GM23338 (cell line): ENCODE results near the gene MRM2. TPM values are rescaled to one million over a fixed set of nuclear protein-coding genes. Genes with fewer than 3 reads are reported as not detected.

Experiments used
- ATAC-seq: fragments of 200-7000 bp; cut with Tn5 transposase; 3 replicates; pipeline ENCODE4 v1.9.1; 2020
- DNase-seq: peaks from one replicate; pipeline ENCODE4 v3.0.0-alpha.2; 2015; ENCODE audit warnings: low spot score
- H2AFZ ChIP-seq: fragments of 200-600 bp; sonication (generic); 2 replicates; pipeline ENCODE4 v1.8.0; 2016; ENCODE audit warnings: antibody characterized with exemption, mild to moderate bottlenecking, moderate library complexity
- H3F3A ChIP-seq: fragments of 200-600 bp; sonication (generic); replicated peaks from 2 replicates; pipeline ENCODE4 v1.8.0; 2017; ENCODE audit warnings: antibody characterized with exemption, mixed run types, low read depth
- H3K27ac ChIP-seq: fragments of 200-600 bp; sonication (generic); 2 replicates; pipeline ENCODE4 v1.6.1; 2016; ENCODE audit warnings: low read depth
- H3K27me3 ChIP-seq: fragments of 200-600 bp; sonication (generic); 2 replicates; pipeline ENCODE4 v1.8.0; 2016; ENCODE audit warnings: mild to moderate bottlenecking, mixed run types, moderate library complexity; ENCODE audit not compliant: insufficient read depth
- H3K36me3 ChIP-seq: fragments of 200-600 bp; sonication (generic); 2 replicates; pipeline ENCODE4 v1.8.0; 2016; ENCODE audit warnings: mild to moderate bottlenecking; ENCODE audit not compliant: insufficient read depth
- H3K4me1 ChIP-seq: fragments of 200-600 bp; sonication (generic); 2 replicates; pipeline ENCODE4 v1.8.0; 2016; ENCODE audit warnings: mild to moderate bottlenecking, moderate library complexity; ENCODE audit not compliant: insufficient read depth
- H3K4me2 ChIP-seq: fragments of 200-600 bp; sonication (generic); 2 replicates; pipeline ENCODE4 v1.7.1; 2017; ENCODE audit warnings: mixed run types
- H3K4me3 ChIP-seq: fragments of 200-600 bp; sonication (generic); 2 replicates; pipeline ENCODE4 v1.6.1; 2016; ENCODE audit warnings: mixed run types
- H3K79me2 ChIP-seq: fragments of 200-600 bp; sonication (generic); replicated peaks from 2 replicates; pipeline ENCODE4 v1.8.0; 2017; ENCODE audit warnings: mild to moderate bottlenecking; ENCODE audit not compliant: insufficient read depth
- H3K9me2 ChIP-seq: fragments of 200-600 bp; sonication (generic); 2 replicates; pipeline ENCODE4 v1.8.0; 2017; ENCODE audit not compliant: insufficient read depth
- H4K20me1 ChIP-seq: fragments of 200-600 bp; sonication (generic); replicated peaks from 2 replicates; pipeline ENCODE4 v1.8.0; 2017; ENCODE audit warnings: mild to moderate bottlenecking; ENCODE audit not compliant: insufficient read depth
- H3K27ac Mint-ChIP-seq: 2 replicates; pipeline ENCODE4 v1.8.0; 2020; ENCODE audit warnings: inconsistent platforms, mild to moderate bottlenecking, moderate library complexity, mixed read lengths
- H3K27me3 Mint-ChIP-seq: 3 replicates; pipeline ENCODE4 v1.8.0; 2022; ENCODE audit warnings: low read depth, mild to moderate bottlenecking, moderate library complexity, mixed read lengths, inconsistent platforms; ENCODE audit not compliant: insufficient read depth, poor library complexity
- H3K36me3 Mint-ChIP-seq: 3 replicates; pipeline ENCODE4 v1.8.0; 2021; ENCODE audit warnings: low read depth, mild to moderate bottlenecking, inconsistent platforms, moderate library complexity, mixed read lengths
- H3K4me1 Mint-ChIP-seq: 3 replicates; pipeline ENCODE4 v1.8.0; 2020; ENCODE audit warnings: mild to moderate bottlenecking, inconsistent platforms, mixed read lengths
- H3K4me3 Mint-ChIP-seq: 3 replicates; pipeline ENCODE4 v1.8.0; 2021; ENCODE audit warnings: moderate library complexity, mild to moderate bottlenecking, inconsistent platforms, mixed read lengths
- H3K9me3 Mint-ChIP-seq: 3 replicates; pipeline ENCODE4 v1.8.0; 2020; ENCODE audit warnings: moderate library complexity, mild to moderate bottlenecking, inconsistent platforms, mixed read lengths
- ETS1 ChIP-seq: IDR thresholded peaks from 2 replicates; pipeline ENCODE4 v1.6.1; 2016; ENCODE audit warnings: antibody characterized with exemption
- EZH2 ChIP-seq: fragments of 200-600 bp; sonication (generic); IDR thresholded peaks from one replicate; pipeline ENCODE4 v1.8.0; 2017; ENCODE audit warnings: antibody characterized with exemption, mild to moderate bottlenecking, low read depth; ENCODE audit not compliant: unreplicated experiment
- EZH2phosphoT487 ChIP-seq: fragments of 200-600 bp; sonication (generic); IDR thresholded peaks from one replicate; pipeline ENCODE4 v1.8.1; 2018; ENCODE audit warnings: antibody characterized with exemption; ENCODE audit not compliant: unreplicated experiment
- NANOG ChIP-seq: IDR thresholded peaks from 2 replicates; pipeline ENCODE4 v1.6.1; 2016; ENCODE audit warnings: antibody characterized with exemption, borderline replicate concordance
- POLR2AphosphoS5 ChIP-seq: IDR thresholded peaks from 2 replicates; pipeline ENCODE4 v1.6.1; 2016; ENCODE audit warnings: antibody characterized with exemption, low read depth
- REST ChIP-seq: IDR thresholded peaks from one replicate; pipeline ENCODE4 v1.6.1; 2018; ENCODE audit warnings: antibody characterized with exemption; ENCODE audit not compliant: unreplicated experiment
- STAT1 ChIP-seq: IDR thresholded peaks from one replicate; pipeline ENCODE4 v1.6.1; 2016; ENCODE audit warnings: antibody characterized with exemption; ENCODE audit not compliant: unreplicated experiment
- ZNF114 ChIP-seq: fragments of 250-450 bp; sonication (Bioruptor Pico); IDR thresholded peaks from 2 replicates; pipeline ENCODE4 v1.5.0; 2020; ENCODE audit warnings: mild to moderate bottlenecking, moderate library complexity
- ZNF331 ChIP-seq: fragments of 250-450 bp; sonication (Bioruptor Pico); IDR thresholded peaks from 2 replicates; pipeline ENCODE4 v1.5.0; 2020; ENCODE audit warnings: low read depth, mild to moderate bottlenecking, moderate library complexity
- polyA plus RNA-seq: library from polyadenylated mRNA; unstranded; fragments of >200 nt; fragmentation: Nextera tagmentation; extraction: Ambion mirVana; gene quantifications from 2 replicates; pipeline ENCODE4 v1.2.1, GENCODE V29; 2016
- total RNA-seq: library from RNA; depleted of rRNA; stranded (reverse); fragments of >200 nt; shearing (Covaris generic); gene quantifications from 2 replicates; pipeline ENCODE4 v1.2.3, GENCODE V29; 2014

MRM2 gene
- total and polyA plus RNA-seq, 2 experiments from 2014 or later: 30.0 to 37.8 TPM

GRCh38 chr7:2266911-2267310 lies 24.9 kb upstream of the MRM2 start:
- Histone ChIP-seq H3K36me3 (no peaks in the 10 kb centered on the region), H3F3A (0 out of 2 replicates have a peak, but pooled peaks cover 3% of the 10 kb centered on the region), H3K27ac (no peak overlapping the region), H3K79me2 (no peaks in the 10 kb centered on the region), H3K9me2 (no peaks in the 10 kb centered on the region), H3K4me2 (no peak overlapping the region), H4K20me1 (no peaks in the 10 kb centered on the region), H3K4me3 (no peak overlapping the region), H3K4me1 (peaks cover 14% of the 10 kb centered on the region; the same call in 1 of the 2 replicates), H3K27me3 (no peaks in the 10 kb centered on the region), H2AFZ (no peak overlapping the region)
- DNase-seq: no peak
- Mint-ChIP-seq H3K4me3 (no peak overlapping the region; the same call in 2 of the 3 replicates), H3K9me3 (peaks cover 11% of the 10 kb centered on the region), H3K27me3 (peaks cover 5% of the 10 kb centered on the region), H3K27ac (no peak overlapping the region), H3K36me3 (peaks cover 38% of the 10 kb centered on the region), H3K4me1 (peaks cover 6% of the 10 kb centered on the region)
- no peak for ATAC-seq
- TF ChIP-seq REST: no peak
- TF ChIP-seq EZH2: no peak
- no peak for TF ChIP-seq NANOG
- no peak for TF ChIP-seq ETS1
- TF ChIP-seq POLR2AphosphoS5: no peak
- no peak for TF ChIP-seq EZH2phosphoT487

GRCh38 chr7:2264158-2264557 lies 22.2 kb upstream of the MRM2 start:
- Mint-ChIP-seq H3K27ac (no peak overlapping the region), H3K4me1 (no peaks in the 10 kb centered on the region), H3K36me3 (peaks cover 30% of the 10 kb centered on the region), H3K9me3 (peaks cover 8% of the 10 kb centered on the region), H3K4me3 (no peak overlapping the region), H3K27me3 (peaks cover 5% of the 10 kb centered on the region)
- no peak overlapping the region for H3K4me2 ChIP-seq
- no peak for ATAC-seq
- H4K20me1 ChIP-seq: no peaks in the 10 kb centered on the region
- no peaks in the 10 kb centered on the region for H3K9me2 ChIP-seq
- H3F3A ChIP-seq: no peaks in the 10 kb centered on the region
- no peaks in the 10 kb centered on the region for H3K4me1 ChIP-seq
- no peaks in the 10 kb centered on the region for H3K36me3 ChIP-seq
- no peaks in the 10 kb centered on the region for H3K79me2 ChIP-seq
- no peak overlapping the region for H3K27ac ChIP-seq
- DNase-seq: no peak
- no peaks in the 10 kb centered on the region for H3K27me3 ChIP-seq
- no peak for TF ChIP-seq NANOG
- H2AFZ ChIP-seq: no peak overlapping the region
- no peak overlapping the region for H3K4me3 ChIP-seq

- Mint-ChIP-seq H3K9me3 (peaks cover 5% of the 10 kb centered on the region; the same call in 2 of the 3 replicates), H3K27me3 (peaks cover 6% of the 10 kb centered on the region), H3K36me3 (peaks cover 28% of the 10 kb centered on the region), H3K4me1 (no peaks in the 10 kb centered on the region), H3K4me3 (no peak overlapping the region), H3K27ac (no peak overlapping the region)
- H3K27ac ChIP-seq: no peak overlapping the region
- no peak for DNase-seq
- H3K9me2 ChIP-seq: no peaks in the 10 kb centered on the region
- ATAC-seq: no peak
- no peaks in the 10 kb centered on the region for H3F3A ChIP-seq
- no peaks in the 10 kb centered on the region for H3K4me1 ChIP-seq
- no peak overlapping the region for H3K4me2 ChIP-seq
- no peaks in the 10 kb centered on the region for H3K36me3 ChIP-seq
- H3K27me3 ChIP-seq: no peaks in the 10 kb centered on the region
- H3K79me2 ChIP-seq: no peaks in the 10 kb centered on the region
- no peak overlapping the region for H2AFZ ChIP-seq
- H4K20me1 ChIP-seq: no peaks in the 10 kb centered on the region
- H3K4me3 ChIP-seq: no peak overlapping the region
- no peak for TF ChIP-seq REST
- TF ChIP-seq POLR2AphosphoS5: no peak
- no peak for TF ChIP-seq ZNF331 (CRISPR knock-in tag)
- no peak for TF ChIP-seq STAT1
- no peak for TF ChIP-seq ZNF114
- no peak for TF ChIP-seq EZH2phosphoT487
- TF ChIP-seq ETS1: no peak
- no peak for TF ChIP-seq EZH2
Measured at GRCh38 chr7:2263176-2263575, 21.2 kb upstream of the MRM2 start.
